HepG2 (cell line): ENCODE measurements around the gene NPW. TPM values are rescaled to one million over a fixed set of nuclear protein-coding genes. Genes with fewer than 3 reads are reported as not detected.

Source experiments
- ATF7-NPFF ChIP-seq: sonication (generic); formaldehyde crosslinking; IDR thresholded peaks from 2 replicates; pipeline ENCODE4 v1.8.1; 2023; ENCODE audit warnings: mild to moderate bottlenecking, low read depth, missing genetic modification reagents, moderate library complexity
- HMG20A ChIP-seq: IDR thresholded peaks from 2 replicates; pipeline ENCODE4 v1.6.1; 2016; ENCODE audit warnings: borderline replicate concordance
- HMGA1 ChIP-seq: sonication (generic); formaldehyde crosslinking; conservative IDR thresholded peaks from 2 replicates; pipeline ENCODE4 v1.4.0; 2020; ENCODE audit warnings: missing genetic modification reagents
- NRL ChIP-seq: sonication (generic); formaldehyde crosslinking; IDR thresholded peaks from 2 replicates; pipeline ENCODE4 v1.5.0; 2020; ENCODE audit warnings: missing genetic modification reagents, mild to moderate bottlenecking, moderate library complexity, borderline replicate concordance
- PAWR ChIP-seq: sonication (generic); formaldehyde crosslinking; IDR thresholded peaks from 2 replicates; pipeline ENCODE4 v1.4.0; 2020; ENCODE audit warnings: missing genetic modification reagents, mild to moderate bottlenecking, borderline replicate concordance
- RELA ChIP-seq: sonication (generic); formaldehyde crosslinking; IDR thresholded peaks from 2 replicates; pipeline ENCODE4 v1.4.0; 2020; ENCODE audit warnings: missing genetic modification reagents
- RFX1 ChIP-seq: fragments of 450-650 bp; IDR thresholded peaks from 2 replicates; pipeline ENCODE4 v1.6.1; 2017
- ZFP62 ChIP-seq: sonication (generic); formaldehyde crosslinking; IDR thresholded peaks from 2 replicates; pipeline ENCODE4 v1.4.0; 2020; ENCODE audit warnings: missing genetic modification reagents
- ZNF703 ChIP-seq: sonication (generic); formaldehyde crosslinking; IDR thresholded peaks from 2 replicates; pipeline ENCODE4 v1.5.1; 2020; ENCODE audit warnings: missing genetic modification reagents, mild to moderate bottlenecking, moderate library complexity, borderline replicate concordance
- ZNF75D ChIP-seq: sonication (generic); formaldehyde crosslinking; IDR thresholded peaks from 2 replicates; pipeline ENCODE4 v1.8.1; 2023; ENCODE audit warnings: missing genetic modification reagents, mild to moderate bottlenecking, borderline replicate concordance
- polyA plus RNA-seq, 8 experiments: library from polyadenylated mRNA; depleted of rRNA in 3 of 8; stranded (reverse) in 7 of 8; unstranded in 1 of 8; fragments of >200 nt; fragmentation: Illumina TruSeq in 4 of 8; extraction: Trizol in 4 of 8; gene quantifications; 2 replicates each; pipeline versions ENCODE4 v1.2.1 to v1.2.3, GENCODE V29; 2011 to 2016; ENCODE audit warnings: low read depth in 4 of 8, missing spikeins in 1 of 8, mixed read lengths in 1 of 8; ENCODE audit not compliant: insufficient read depth in 1 of 8
- total RNA-seq, 5 experiments: library from RNA; depleted of rRNA; stranded (reverse); fragments of >200 nt; fragmentation: Illumina TruSeq; extraction: Trizol; gene quantifications; 2 replicates each; pipeline ENCODE4 v1.2.3, GENCODE V29; 2016; ENCODE audit warnings: low read depth in 1 of 5
- TF ChIP-seq, protein P1 (sequence below): sonication (generic); formaldehyde crosslinking; IDR thresholded peaks from 2 replicates; pipeline ENCODE4 v1.4.0; 2020; ENCODE audit warnings: missing genetic modification reagents, borderline replicate concordance
- TF ChIP-seq, protein P2 (sequence below): sonication (generic); formaldehyde crosslinking; conservative IDR thresholded peaks from 2 replicates; pipeline ENCODE4 v1.5.0; 2020; ENCODE audit warnings: missing genetic modification reagents
- TF ChIP-seq, protein P3 (sequence below): sonication (generic); formaldehyde crosslinking; IDR thresholded peaks from 2 replicates; pipeline ENCODE4 v1.4.0; 2020; ENCODE audit warnings: missing genetic modification reagents

NPW gene
- total and polyA plus RNA-seq, 2 of the 13 experiments (the other 11 are each of a cell fraction or from before 2014, with no cell fraction given): 0.24 to 0.97 TPM

DNA sequence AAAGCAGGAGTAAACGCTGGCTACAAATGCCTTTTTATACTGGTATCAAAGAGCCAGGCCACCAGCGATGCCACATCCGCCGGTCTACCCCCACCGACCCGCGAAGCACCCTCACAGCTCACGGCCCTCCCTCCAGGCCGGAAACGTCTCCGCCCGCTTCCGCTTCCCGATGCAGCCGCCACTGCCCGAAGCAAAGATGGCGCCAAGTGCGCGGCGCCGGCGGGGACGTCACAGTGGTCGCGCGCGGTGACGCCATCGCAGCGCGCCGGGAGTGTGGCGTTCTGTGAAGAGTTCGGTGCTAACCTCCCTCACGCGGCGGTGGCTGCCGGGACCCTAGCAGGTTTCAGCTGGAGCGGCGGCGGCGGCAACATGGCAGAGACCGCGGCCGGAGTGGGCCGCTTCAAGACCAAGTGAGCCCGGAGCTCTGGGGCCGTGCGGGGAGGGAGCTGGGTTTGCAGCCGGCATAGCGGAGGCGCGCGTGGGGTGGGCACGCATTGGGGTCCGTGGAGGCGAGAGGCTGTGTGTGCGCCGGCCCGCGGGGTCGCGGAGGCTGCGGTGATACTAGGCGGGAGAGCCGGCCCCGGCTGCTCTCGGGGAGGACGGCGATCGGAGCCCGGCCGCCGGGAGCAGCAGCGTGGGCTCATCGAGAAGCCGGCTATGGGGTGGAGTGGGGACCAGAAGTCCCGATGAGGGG, 47.6 kb upstream of the NPW start, which contains the start of gene TBL3 (continued):
- TF ChIP-seq NRL: peak; percentile 49
- peak; percentile 91 for TF ChIP-seq RELA (CRISPR knock-in tag)
- TF ChIP-seq RFX1: no peak
- TF ChIP-seq, protein P1, sequence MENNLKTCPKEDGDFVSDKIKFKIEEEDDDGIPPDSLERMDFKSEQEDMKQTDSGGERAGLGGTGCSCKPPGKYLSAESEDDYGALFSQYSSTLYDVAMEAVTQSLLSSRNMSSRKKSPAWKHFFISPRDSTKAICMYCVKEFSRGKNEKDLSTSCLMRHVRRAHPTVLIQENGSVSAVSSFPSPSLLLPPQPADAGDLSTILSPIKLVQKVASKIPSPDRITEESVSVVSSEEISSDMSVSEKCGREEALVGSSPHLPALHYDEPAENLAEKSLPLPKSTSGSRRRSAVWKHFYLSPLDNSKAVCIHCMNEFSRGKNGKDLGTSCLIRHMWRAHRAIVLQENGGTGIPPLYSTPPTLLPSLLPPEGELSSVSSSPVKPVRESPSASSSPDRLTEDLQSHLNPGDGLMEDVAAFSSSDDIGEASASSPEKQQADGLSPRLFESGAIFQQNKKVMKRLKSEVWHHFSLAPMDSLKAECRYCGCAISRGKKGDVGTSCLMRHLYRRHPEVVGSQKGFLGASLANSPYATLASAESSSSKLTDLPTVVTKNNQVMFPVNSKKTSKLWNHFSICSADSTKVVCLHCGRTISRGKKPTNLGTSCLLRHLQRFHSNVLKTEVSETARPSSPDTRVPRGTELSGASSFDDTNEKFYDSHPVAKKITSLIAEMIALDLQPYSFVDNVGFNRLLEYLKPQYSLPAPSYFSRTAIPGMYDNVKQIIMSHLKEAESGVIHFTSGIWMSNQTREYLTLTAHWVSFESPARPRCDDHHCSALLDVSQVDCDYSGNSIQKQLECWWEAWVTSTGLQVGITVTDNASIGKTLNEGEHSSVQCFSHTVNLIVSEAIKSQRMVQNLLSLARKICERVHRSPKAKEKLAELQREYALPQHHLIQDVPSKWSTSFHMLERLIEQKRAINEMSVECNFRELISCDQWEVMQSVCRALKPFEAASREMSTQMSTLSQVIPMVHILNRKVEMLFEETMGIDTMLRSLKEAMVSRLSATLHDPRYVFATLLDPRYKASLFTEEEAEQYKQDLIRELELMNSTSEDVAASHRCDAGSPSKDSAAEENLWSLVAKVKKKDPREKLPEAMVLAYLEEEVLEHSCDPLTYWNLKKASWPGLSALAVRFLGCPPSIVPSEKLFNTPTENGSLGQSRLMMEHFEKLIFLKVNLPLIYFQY (CRISPR knock-in tag): peak; percentile 47
- peak; percentile 79 for TF ChIP-seq ATF7-NPFF (CRISPR knock-in tag)
- TF ChIP-seq HMG20A (CRISPR knock-in tag): 0 out of 2 replicates have a peak, but pooled peaks have one; percentile 21
- no peak; the same call in 1 of the 2 replicates for TF ChIP-seq ZNF703 (CRISPR knock-in tag)
- TF ChIP-seq ZFP62 (CRISPR knock-in tag): no peak
- TF ChIP-seq PAWR: peak; percentile 65; the same call in 1 of the 2 replicates
- TF ChIP-seq HMGA1 (CRISPR knock-in tag): no peak
- no peak for TF ChIP-seq ZNF75D (CRISPR knock-in tag)
- TF ChIP-seq, protein P2, sequence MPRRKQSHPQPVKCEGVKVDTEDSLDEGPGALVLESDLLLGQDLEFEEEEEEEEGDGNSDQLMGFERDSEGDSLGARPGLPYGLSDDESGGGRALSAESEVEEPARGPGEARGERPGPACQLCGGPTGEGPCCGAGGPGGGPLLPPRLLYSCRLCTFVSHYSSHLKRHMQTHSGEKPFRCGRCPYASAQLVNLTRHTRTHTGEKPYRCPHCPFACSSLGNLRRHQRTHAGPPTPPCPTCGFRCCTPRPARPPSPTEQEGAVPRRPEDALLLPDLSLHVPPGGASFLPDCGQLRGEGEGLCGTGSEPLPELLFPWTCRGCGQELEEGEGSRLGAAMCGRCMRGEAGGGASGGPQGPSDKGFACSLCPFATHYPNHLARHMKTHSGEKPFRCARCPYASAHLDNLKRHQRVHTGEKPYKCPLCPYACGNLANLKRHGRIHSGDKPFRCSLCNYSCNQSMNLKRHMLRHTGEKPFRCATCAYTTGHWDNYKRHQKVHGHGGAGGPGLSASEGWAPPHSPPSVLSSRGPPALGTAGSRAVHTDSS (CRISPR knock-in tag): 0 out of 2 replicates have a peak, but pooled peaks have one; percentile 24
- TF ChIP-seq, protein P3, sequence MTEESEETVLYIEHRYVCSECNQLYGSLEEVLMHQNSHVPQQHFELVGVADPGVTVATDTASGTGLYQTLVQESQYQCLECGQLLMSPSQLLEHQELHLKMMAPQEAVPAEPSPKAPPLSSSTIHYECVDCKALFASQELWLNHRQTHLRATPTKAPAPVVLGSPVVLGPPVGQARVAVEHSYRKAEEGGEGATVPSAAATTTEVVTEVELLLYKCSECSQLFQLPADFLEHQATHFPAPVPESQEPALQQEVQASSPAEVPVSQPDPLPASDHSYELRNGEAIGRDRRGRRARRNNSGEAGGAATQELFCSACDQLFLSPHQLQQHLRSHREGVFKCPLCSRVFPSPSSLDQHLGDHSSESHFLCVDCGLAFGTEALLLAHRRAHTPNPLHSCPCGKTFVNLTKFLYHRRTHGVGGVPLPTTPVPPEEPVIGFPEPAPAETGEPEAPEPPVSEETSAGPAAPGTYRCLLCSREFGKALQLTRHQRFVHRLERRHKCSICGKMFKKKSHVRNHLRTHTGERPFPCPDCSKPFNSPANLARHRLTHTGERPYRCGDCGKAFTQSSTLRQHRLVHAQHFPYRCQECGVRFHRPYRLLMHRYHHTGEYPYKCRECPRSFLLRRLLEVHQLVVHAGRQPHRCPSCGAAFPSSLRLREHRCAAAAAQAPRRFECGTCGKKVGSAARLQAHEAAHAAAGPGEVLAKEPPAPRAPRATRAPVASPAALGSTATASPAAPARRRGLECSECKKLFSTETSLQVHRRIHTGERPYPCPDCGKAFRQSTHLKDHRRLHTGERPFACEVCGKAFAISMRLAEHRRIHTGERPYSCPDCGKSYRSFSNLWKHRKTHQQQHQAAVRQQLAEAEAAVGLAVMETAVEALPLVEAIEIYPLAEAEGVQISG (CRISPR knock-in tag): peak; percentile 97
